Ramos (cell line): ENCODE results near the gene CPXM2.

Source experiments
- in situ Hi-C: fragments of 300-500 bp; cut with MboI; formaldehyde crosslinking; loops from one replicate; pipeline ENCODE4 v1.14.3; 2022; ENCODE audit warnings: low sequenced_read_pairs; ENCODE audit not compliant: unreplicated experiment

Gene CPXM2

DNA sequence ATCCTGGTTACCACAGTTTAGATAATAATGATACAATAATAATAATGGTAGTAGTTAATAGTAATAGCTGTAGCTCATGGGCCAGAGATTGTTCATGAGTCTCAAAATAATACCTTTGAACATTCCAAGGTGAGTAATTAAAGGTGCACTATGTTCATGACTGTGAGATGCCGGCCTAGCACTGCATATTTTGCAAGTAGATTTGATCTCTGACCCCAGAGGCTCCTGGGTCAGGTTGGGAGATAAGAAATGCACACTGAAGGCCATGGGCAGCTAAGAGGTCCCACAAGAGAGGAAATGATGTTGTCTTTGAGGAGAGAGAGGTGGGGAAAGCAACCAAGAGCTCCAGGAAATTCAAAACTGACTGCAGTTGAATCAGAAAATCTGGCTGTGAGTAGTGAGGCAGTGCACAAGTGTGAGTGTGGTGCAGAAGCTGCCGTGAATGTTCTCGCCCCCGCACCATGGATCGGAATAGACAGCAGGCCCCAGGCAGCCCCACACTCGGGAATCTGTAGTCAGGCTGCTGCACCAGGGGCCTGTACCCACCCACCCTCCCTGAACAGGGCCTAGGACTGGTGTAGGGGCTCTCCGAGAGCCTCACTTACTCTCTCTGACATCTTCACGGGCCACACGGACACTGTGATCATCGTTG is 11.9 kb downstream of the CPXM2 start:
- in situ Hi-C loops, result no loop called here

DNA sequence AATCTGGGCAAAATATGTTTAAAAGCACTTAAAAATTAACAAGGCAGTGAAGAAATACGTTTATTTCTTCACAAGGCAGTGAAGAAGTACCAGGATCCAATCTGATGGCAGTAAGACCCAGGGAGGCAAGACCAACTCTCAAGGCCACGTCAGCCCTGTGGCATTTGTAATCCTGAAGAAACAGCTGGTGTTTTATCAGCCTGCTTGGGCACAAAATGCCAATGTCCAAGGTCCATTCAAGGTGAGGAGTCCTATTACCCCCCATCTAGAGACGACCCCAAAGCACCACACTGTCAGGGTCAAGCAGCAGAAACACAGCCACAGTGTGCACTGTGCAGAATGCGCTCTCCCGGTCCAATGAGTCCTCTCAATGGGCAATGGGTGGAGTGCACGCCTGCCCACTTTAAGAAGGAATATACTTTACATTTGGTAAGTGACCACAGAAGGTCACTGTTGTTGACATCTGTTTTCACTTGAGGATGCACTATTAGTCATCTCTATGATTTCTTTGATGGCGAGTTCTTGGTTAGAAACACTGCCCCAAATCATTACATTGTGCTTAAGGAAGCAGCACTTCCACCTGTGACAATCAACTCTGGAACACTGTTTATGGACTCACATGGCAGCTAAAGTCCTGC is 12.8 kb downstream of the CPXM2 start:
- in situ Hi-C loops, result no loop called here

GRCh38 chr10:123870260-123870659 is 21.3 kb downstream of the CPXM2 start:
- in situ Hi-C loops, result no loop called here

DNA sequence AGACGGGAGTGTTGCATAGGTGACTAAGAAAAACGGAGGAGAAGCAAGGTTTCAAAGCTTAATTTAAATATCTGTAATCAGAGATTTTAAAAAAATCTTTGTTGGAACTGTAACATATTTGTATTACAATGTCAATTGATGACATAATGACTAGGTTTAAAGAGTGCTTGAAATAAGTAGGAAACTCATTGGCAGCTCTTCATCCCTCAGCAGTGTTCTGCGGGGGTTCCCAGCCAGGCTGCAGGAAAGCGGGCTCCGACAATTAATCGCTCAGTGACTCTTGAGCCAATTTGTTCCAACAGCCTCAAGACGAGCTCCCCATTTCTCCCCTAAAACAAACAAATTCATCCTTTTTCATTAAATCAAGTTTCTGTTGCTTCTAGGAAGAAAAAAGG is 22.6 kb downstream of the CPXM2 start:
- in situ Hi-C loops, result no loop called here

DNA sequence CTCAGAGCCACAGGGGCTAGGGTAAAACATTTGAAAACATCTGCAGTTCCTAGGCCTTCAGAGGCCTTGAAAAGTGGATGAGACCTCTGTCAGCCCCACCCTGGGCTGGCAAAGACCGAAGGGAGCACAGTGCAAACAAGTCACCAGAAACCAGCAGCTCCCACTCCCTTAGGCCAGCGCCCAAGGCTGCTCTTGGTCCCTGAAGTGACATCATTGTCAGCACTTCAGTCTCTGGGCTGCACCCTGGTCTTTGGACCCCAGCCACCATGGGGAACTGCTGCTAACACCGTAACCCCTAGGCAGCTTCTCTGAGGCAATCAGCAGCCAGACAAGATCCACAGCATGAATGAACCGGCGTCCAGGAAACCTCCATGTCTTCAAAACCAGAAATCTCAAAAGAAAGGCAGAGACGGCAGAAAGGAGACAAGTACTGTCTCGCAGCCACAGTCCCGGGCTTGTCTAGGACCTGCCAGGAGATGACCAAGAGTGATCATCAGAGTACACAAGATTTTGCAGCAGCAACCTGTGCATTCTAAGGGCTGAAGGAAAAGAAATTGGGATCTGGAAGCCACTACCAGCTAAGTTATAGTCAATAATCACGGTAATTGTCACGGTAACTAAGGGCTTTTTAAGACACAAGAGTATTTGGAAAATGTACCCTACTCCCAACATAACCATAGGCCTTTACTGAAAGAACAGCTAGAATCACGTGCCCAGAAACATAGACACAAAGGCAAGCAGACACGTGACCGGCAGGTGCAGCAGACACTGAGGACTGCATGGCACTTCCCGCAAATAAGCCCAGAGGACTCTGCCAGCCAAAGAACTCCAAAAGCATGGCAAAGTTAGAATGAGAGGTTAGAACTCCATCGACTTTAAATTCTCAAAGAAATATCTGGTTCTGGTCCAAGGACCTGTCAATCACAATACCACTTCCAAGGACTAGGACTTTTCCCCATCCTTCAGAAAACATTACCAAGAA is 23.3 kb downstream of the CPXM2 start:
- in situ Hi-C loops, result no loop called here

DNA sequence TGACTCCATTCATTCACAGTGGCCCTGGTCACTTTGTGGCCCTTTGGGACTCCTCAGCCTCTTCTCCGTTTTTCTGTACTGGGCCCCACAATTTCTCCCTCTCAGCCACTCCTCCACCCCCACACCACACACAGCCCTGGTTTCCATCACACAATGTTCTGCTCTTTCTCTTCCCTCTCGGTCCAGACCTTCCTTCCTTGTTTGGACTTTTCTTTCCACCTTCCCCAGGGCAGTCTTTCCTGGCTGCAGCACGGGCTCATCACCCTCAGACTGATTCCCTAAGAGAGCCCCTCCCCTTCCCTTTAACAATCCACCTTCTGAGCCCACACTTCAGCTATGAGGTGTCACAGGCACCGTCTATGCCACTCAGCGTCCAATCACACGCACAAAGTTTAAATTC is 25.7 kb downstream of the CPXM2 start:
- in situ Hi-C loops, result no loop called here

GRCh38 chr10:123865350-123865749 is 26.3 kb downstream of the CPXM2 start:
- in situ Hi-C loops, result no loop called here

DNA sequence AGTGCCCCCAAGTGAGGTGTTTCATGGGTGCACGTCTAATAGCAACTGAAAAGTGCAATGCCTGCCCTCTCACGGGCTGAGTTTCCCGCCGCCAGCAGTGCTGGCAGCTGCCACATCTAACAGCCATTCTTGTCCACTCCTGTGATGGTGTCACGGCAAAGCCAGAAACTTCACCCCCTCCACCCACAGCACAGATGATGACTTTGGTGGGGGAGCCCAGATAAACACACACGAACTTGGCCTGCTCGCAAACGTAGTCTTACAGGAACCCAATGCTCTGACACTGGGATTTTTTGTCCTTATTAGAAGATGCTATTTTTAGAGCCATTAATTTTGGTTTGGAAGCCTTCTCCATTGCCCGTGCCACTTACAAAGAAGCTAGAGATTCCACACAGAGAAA is 26.7 kb downstream of the CPXM2 start:
- in situ Hi-C loops, result no loop called here

- in situ Hi-C loops, result no loop called here
Observed at GRCh38 chr10:123863721-123864482, 27.7 kb downstream of the CPXM2 start.

- in situ Hi-C loops, result no loop called here
Observed at GRCh38 chr10:123863183-123863575, 28.4 kb downstream of the CPXM2 start.

DNA sequence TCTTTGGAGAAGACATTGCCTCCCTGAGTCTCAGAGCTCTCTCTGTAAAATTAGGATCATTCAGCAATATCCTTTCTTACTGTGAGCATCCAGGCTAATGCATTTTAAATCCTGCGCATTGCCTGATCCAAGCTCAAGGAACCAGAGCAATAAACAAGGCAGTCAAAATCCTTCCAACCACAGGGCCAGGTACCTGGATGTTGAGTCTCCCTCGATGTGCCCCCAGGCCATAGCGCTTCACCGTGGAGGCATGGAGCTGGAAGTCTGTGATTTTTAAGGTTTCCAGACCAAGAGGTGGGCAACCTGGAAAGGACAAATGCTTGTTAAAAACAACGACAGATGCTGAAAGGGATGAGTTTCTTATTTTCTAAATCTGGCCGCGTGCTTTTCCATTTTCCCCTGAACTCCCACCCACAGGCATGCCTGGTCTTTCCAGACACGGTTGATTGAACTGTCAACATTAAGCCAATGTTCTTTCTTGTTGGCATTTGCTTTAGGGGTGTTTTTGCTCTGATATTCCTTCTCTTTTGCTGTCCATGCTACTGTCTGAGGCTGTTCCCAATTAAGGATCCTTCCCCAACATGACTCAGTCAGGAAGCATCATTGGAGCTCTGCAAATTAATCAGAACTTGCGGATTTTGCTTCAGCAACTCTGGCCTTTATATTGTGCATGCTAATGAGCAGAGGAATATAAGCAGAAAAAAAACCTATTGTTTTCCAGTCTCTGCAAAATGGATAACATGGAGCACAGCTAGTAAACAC is 29.0 kb downstream of the CPXM2 start:
- in situ Hi-C loops, result no loop called here

DNA sequence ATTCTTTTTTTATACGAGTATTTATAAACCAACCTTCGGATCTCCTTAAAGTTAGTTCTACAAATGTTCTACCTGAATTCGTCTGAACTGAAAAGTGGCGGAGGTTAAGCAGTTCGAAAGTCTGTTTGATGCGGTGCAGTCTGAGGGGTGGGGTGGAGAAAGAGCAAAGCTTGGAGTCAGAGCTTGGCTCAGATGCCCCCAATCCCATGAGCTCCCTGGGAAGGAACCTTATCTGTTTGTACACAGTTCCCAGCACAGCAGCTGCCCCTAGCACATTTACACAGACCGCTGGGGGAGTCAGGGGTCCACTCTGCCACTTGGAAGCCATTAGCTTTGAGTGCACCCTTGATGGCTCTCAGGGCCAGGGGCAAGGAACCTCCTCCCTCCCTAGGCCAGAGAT is 30.8 kb downstream of the CPXM2 start:
- in situ Hi-C loops, result no loop called here

- in situ Hi-C loops, result no loop called here
Observed at GRCh38 chr10:123860209-123860608, 31.4 kb downstream of the CPXM2 start.

DNA sequence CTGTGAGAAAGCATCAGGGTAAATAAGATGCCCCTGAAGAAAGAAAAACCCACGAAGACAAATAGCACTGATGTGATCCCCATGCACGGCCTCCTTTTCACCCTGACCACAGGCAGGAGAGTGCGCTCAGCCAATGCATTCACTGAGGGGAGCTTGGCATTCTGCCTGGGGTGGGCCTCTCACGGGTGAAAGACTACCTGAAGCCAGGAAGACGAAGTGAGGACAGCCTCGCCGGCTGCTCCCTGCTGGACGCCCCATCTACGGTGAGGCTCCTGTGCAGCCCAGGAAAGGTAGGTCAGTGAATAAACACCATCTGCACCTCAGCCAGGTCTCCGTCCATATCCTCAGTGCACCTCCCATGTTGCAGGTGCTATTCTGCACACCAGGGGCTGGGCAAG is 32.0 kb downstream of the CPXM2 start:
- in situ Hi-C loops, result no loop called here

DNA sequence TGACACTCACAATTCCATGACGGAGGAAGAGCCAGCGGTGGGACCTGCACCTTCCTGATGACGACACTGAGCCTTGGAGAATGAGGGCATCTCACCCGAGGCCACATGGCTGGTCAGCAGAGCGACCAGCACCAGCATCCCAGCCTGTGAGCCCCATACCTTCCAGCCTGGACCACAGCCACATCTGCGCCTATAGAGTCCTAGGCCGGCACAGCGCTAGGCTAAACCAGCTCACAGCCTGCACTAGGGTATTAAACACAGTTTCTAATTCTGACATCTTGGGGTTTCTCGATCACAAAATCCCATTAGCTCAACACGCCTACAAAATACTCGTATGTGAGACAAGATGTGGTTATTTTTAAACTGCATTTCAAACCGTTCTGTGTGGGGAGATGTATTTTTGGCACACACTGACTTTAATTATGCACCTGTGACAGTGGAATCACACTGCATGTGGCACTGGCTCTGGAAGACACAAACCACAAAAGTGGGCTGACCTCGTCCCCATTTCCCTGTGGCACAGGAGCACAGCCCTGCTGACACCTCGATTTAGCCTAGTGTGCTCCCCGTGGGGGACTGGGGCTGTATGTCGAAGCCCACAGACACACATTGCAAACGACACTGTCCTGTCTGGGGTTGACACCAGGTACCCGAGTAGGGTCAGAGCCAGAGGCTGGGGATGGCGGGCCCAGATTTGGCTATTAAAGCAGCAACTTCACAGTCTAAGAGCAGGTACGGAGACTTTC is 32.5 kb downstream of the CPXM2 start:
- in situ Hi-C loops, result no loop called here

- in situ Hi-C loops, result no loop called here
Observed at GRCh38 chr10:123858077-123858681, 33.4 kb downstream of the CPXM2 start.

DNA sequence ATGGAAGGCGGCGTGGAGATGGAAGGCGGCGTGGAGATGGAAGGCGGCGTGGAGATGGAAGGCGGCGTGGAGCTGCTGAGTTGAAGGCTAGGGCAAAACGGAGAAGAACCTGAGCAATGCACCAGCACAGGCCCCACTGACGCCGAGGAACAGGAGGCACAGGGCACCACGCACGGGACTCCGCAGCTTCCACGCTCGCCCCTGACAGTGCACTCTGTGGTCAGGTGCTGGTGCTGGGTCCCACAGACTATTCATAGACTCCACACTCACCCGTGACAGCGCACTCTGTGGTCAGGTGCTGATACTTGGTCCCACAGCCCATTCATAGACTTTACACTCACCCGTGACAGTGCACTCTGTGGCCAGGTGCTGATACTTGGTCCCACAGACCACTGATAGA is 34.0 kb downstream of the CPXM2 start:
- in situ Hi-C loops, result no loop called here

- in situ Hi-C loops, result no loop called here
Observed at GRCh38 chr10:123855008-123855684, 36.5 kb downstream of the CPXM2 start.
